ENCODE data around the gene ONECUT1.

The ONECUT1 gene

DNA sequence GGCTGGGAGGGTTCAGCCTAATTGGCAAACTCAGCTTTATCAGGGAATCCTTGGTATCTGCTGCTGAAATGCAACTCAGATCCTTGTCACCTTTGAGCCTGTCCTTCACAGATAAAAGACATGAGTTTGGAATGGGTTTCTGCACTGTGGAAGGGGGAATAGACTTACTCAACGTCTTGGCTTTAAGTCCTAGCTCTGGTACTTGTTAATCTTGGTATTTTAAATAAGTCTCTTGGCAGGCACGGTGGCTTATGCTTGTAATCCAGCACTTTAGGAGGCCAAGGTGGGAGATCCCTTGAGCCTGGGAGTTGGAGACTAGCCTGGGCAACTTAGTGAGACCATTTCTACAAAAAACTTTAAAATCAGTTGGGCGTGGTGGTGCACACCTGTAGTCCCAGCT, 55.8 kb downstream of the ONECUT1 start:
- no peak overlapping the region for H3K27ac ChIP-seq
- no peak for DNase-seq (ENCODE audit: low read depth, low spot score)

DNA sequence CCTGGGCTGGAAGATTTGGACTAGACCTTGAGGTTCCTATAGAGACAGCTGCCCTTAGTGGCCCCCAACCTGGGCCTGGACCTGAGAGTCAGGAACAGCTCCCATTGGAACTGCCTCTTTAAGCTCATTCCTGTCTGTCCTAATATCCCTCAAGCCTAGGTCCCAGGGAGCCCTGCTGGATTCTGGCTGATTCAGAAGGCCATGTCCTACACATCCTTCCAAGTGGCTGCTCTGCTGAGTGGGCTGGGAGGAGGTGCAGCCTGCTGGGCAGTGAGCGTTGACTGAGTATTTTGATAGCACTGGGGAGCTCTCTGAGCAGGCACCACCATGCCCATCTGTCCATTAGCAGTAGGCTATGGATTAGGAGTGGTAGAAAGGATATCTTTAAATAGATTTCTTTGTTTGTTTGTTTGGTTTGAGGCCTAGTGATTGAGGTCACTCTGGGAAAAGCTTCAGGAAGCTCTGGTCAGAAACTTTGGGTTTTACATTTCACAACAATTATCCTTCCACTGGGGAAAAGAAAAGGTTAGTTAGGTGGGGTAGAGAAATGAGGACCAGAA, 56.4 kb downstream of the ONECUT1 start:
- DNase-seq (ENCODE audit: low read depth, low spot score): no peak
- no peak overlapping the region for H3K27ac ChIP-seq

DNA sequence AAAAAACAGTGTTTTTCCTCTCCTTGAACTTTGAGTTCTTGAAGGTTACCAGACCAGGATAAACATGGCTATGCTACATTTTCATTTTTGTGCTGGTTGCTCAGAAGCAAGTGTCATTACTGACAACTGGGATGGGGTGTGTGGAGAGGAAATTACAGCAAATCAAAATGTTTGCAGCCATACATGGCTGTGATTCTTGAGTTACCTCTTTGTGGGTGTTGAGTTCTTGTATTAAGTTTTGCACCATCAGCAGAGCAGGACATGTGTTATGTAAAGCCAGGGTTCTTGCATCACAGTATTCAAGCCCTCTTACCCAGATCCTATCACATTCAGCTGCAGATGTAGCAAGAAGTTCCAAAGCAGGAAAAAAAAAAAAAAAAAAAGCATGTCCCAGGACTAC, 57.0 kb downstream of the ONECUT1 start:
- H3K27ac ChIP-seq: no peak overlapping the region
- no peak for DNase-seq (ENCODE audit: low read depth, low spot score)

DNA sequence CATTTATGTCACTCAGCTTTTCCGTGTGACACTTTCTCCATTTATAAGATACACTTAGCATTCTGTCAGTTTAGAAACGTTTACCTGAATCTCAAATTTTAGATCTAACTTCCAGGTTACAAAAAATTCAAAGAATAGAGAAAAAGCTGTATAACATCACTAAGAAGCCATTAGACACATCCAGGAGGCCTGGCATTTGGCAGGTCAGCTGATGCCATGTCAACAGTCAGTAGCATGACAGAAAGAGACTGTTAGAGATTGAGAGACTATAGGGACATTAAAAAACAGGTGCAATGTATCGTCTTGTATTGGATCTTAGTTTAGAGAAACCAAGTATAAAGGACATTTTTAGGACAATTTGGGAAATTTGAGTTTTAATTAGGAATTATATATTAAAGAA, 57.6 kb downstream of the ONECUT1 start:
- no peak for DNase-seq (ENCODE audit: low read depth, low spot score)
- H3K27ac ChIP-seq: no peak overlapping the region

DNA sequence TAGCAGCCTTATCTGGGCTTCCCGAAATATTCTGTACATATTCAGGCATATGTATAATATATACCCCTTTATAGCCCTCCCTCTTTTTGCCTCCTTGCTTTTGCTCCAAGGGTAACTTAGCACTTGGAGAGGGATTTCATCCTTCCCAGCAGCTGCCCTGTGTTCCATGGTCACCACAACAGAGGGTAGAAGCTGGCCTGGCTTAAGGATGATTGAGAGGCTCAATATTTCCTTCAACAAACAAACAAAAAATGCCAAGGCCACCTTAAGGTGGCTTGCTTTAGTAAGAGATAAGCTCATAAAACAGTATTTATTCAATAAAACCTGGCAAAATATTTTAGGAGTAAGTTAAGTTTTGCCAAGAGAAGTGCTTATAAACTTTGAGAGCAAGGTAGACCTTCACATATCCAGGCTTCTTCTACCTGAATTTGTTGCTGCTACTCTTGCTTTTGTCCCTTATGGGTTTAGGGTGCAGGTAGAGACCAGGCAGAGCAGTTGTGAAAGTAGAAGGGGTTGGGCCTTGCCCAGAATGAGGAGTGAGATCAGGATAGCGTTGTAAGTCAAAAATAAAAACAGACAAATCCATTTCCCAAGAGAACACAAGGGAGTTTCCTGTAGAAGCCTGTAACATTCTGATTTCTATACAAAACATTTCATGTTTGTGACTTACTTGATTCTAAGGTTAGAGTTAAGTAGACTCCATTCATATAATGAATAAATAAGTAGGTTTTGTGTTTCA, 58.2 kb downstream of the ONECUT1 start:
- DNase-seq (ENCODE audit: low read depth, low spot score): no peak
- H3K27ac ChIP-seq: no peak overlapping the region

DNA sequence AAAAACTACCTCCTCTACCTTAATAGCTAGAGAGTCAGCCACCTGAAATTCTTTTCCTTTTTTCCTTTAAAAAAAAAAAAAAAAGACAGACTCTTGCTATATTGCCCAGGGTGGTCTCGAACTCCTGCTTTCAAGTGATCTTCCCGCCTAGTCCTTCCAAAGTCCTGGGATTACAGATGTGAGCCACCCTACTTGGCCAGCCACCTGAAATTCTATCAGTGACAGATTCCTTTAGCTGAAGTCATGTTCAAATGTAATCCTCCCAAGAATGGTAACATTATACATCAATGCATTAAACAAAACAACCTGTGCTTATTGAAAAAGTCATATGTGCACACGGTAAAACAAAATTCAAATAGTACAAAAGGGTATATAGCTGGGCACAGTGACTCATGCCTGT, 59.1 kb downstream of the ONECUT1 start:
- DNase-seq (ENCODE audit: low read depth, low spot score): no peak
- H3K27ac ChIP-seq: peak overlapping the region; percentile 63

DNA sequence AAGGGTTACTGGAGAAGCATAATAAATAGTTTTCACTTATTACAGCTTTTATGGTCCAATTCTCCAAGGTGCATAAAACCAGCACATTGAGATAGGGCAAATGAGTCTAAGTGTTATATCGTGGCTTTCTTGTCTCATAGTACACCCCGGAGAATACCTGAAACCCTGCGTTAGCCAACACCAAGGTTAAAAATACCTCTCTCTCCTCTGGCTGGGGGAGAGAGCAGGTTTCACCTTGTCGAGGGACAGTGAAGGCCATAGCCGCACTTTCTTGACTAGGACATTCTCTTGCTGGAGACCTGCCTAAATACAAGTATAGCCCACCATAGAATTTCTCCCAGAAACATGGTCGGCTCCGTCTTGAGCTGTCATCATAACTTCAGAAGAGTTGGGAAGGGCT, 59.5 kb downstream of the ONECUT1 start:
- DNase-seq (ENCODE audit: low read depth, low spot score): no peak
- H3K27ac ChIP-seq: peak overlapping the region; percentile 63

- peak overlapping the region; percentile 63 for H3K27ac ChIP-seq
- DNase-seq (ENCODE audit: low read depth, low spot score): peak; percentile 54
Measured at GRCh38 chr15:52730173-52730572, 60.0 kb downstream of the ONECUT1 start.

DNA sequence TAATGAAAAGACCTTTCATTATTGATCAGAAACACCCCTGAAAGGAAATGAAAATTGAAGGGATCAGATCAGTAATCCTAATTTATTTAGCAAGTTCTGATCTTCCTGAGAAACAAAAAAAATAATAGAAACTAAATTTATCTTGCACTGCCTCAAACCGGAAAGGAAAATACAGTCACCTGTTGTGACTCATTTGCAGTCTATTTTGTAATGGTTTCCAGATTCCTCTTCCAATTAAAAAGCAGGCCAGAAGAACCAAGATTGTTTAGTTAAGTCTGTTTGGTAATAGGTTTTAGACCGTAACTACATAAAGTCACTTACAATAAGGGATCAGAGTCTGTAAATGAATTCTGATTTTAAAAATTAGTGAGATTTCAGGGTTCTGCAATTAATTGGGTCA, 61.2 kb downstream of the ONECUT1 start:
- H3K27ac ChIP-seq: peak overlapping the region; percentile 63

GRCh38 chr15:52727815-52728214, 62.3 kb downstream of the ONECUT1 start:
- H3K27ac ChIP-seq: peak overlapping the region; percentile 63
- no peak for DNase-seq (ENCODE audit: low read depth, low spot score)

More for the DNA sequence above, 61.2 kb downstream of the ONECUT1 start:
- DNase-seq (ENCODE audit: low read depth, low spot score): no peak

DNA sequence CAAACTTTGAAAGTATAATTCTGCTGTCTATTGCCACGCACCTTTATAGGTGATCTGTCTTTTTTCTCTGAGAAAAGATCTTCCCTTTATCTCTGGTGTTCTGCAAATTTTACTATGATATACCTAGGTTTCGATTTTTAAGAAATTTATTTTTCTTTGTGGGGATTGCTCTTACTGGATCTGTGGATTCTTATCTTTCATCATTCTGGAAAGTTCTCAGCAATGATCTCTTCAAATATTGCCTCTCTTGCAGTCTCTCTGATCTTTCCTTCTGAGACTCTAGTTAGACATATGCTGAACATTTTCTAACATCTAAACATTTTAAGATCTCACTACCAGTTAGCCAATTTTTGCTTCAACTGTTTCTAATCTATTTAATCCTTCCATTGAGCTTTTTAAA, 63.9 kb downstream of the ONECUT1 start:
- no peak overlapping the region for H3K27ac ChIP-seq
- no peak for DNase-seq (ENCODE audit: low read depth, low spot score)

GRCh38 chr15:52718551-52718950, 71.6 kb downstream of the ONECUT1 start:
- no peak for DNase-seq (ENCODE audit: low read depth, low spot score)
- H3K27ac ChIP-seq: no peak overlapping the region

DNA sequence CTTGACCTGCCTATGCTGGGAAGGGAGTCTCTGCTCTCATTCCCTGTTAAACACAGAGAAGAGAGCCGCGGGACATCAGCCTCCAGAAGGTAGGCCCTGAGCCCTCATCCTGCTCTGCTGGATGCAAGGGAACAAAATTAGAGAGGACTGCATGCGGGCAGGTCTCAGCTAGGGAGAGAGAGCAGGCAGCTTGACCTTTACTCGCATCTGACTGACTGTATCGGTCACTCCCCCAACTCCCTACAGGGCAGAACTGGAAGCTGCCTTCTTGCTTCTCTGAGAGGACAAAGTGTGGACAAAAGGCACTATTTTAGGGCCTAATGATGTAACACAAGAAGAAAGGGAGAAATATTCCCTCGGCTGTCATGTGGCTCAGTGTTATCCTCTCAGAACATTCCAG, 72.2 kb downstream of the ONECUT1 start:
- no peak for DNase-seq (ENCODE audit: low read depth, low spot score)
- H3K27ac ChIP-seq: no peak overlapping the region

GRCh38 chr15:52717481-52717880, 72.7 kb downstream of the ONECUT1 start:
- no peak for DNase-seq (ENCODE audit: low read depth, low spot score)

GRCh38 chr15:52716536-52716935, 73.6 kb downstream of the ONECUT1 start:
- DNase-seq (ENCODE audit: low read depth, low spot score): no peak
- H3K27ac ChIP-seq: no peak overlapping the region

More at GRCh38 chr15:52717481-52717880, 72.7 kb downstream of the ONECUT1 start:
- no peak overlapping the region for H3K27ac ChIP-seq

GRCh38 chr15:52715411-52715810, 74.7 kb downstream of the ONECUT1 start:
- no peak for DNase-seq (ENCODE audit: low read depth, low spot score)
- no peak overlapping the region for H3K27ac ChIP-seq

- H3K27ac ChIP-seq: no peak overlapping the region
- DNase-seq (ENCODE audit: low read depth, low spot score): no peak
Measured at GRCh38 chr15:52714968-52715367, 75.2 kb downstream of the ONECUT1 start.

- DNase-seq (ENCODE audit: low read depth, low spot score): no peak
Measured at GRCh38 chr15:52710708-52711389, 79.3 kb downstream of the ONECUT1 start.

DNA sequence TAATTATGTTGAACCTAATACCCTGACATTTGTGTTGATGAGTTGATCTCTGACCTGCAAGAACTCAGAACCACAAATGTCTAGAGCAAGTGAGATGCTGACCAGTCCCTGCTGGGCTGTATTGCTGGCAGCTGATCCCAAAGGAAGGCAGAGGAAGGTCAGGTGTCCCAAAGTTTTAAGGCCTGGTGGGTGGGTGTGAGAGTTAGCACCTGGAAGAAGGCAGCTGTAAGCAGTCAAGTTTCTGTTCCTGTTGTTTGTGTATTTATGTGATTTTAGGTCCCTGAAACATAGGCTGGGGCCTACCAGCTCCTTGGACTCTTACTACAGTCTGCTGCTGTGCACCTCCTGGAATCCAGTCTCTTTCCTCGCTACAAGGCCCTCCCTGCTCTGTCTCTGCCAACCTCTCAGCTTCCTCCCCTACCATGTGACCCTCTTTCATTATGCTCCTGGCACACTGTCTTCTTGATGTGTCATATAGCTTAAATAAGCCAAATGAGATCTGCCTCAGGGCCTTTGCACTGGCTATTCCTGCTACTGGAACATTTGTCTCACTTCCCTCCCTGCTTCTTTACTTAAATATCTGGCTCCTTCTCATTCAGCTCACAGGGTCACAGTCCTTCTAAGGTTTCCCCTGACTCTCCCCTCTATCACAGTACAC, 80.0 kb downstream of the ONECUT1 start:
- DNase-seq (ENCODE audit: low read depth, low spot score): peak; percentile 48
- peak overlapping the region; percentile 47 for H3K27ac ChIP-seq

More at GRCh38 chr15:52710708-52711389, 79.3 kb downstream of the ONECUT1 start:
- peak overlapping the region; percentile 47 for H3K27ac ChIP-seq

GRCh38 chr15:52709187-52709981, 80.8 kb downstream of the ONECUT1 start:
- peak overlapping the region; percentile 47 for H3K27ac ChIP-seq
- no peak for DNase-seq (ENCODE audit: low read depth, low spot score)
